GM23338 (cell line): ENCODE results near the gene CD2AP.

Source experiments
- EZH2phosphoT487 ChIP-seq: fragments of 200-600 bp; sonication (generic); IDR thresholded peaks from one replicate; pipeline ENCODE4 v1.8.1; 2018; ENCODE audit warnings: antibody characterized with exemption; ENCODE audit not compliant: unreplicated experiment
- JUNB ChIP-seq: IDR thresholded peaks from one replicate; pipeline ENCODE4 v1.6.1; 2016; ENCODE audit warnings: antibody characterized with exemption; ENCODE audit not compliant: unreplicated experiment
- POLR2AphosphoS5 ChIP-seq: IDR thresholded peaks from 2 replicates; pipeline ENCODE4 v1.6.1; 2016; ENCODE audit warnings: antibody characterized with exemption, low read depth
- REST ChIP-seq: IDR thresholded peaks from one replicate; pipeline ENCODE4 v1.6.1; 2018; ENCODE audit warnings: antibody characterized with exemption; ENCODE audit not compliant: unreplicated experiment
- STAT1 ChIP-seq: IDR thresholded peaks from one replicate; pipeline ENCODE4 v1.6.1; 2016; ENCODE audit warnings: antibody characterized with exemption; ENCODE audit not compliant: unreplicated experiment
- TF ChIP-seq, protein P1 (sequence below), 2 experiments: fragments of 200-600 bp in 1 of 2; sonication (generic) in 1 of 2; conservative IDR thresholded peaks; 2 replicates each; pipeline versions ENCODE4 v1.5.1 to v1.6.1; 2016 to 2017; ENCODE audit warnings: antibody characterized with exemption in 2 of 2, low read depth in 2 of 2, mild to moderate bottlenecking in 2 of 2, moderate library complexity in 1 of 2
- TF ChIP-seq, protein P2 (sequence below): IDR thresholded peaks from 2 replicates; pipeline ENCODE4 v1.6.1; 2016; ENCODE audit warnings: antibody characterized with exemption

DNA sequence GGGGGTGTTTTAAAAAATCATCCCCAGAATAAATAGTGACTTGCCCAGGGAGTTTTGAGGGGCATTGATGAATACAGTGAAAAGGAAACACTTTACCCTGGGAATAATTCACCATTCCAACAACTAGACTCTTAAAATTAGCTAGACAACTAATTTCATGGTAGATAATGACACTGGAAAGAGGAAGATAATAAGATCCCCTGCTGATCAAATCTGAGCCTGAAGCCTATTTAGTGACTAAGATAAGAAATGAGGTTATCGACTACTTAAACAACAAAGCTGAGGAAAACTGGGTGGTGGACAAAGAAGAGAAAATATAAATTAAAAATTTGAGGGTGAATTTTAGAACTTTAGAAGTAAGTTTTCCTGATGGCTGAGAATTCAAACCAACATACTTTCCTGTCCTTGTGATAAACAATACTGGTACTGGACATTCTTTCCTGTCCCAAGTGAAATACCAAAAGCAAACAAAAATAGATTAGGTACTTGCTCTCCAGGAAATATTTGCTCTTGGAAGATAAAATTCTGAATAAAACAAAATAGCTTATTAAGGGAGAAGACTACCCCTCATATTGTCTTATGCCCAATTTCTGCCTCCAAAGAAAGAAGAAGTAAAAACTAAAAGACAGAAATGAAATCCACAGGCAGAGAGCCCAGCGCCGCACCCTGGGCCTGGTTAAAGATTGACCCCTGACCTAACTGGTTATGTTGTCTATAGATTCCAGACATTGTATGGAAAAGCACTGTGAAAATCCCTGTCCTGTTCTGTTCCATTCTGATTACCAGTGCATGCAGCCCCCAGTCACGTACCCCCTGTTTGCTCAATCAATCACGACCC, 156.8 kb downstream of the CD2AP start:
- TF ChIP-seq JUNB (no peak), POLR2AphosphoS5 (no peak), EZH2phosphoT487 (no peak), STAT1 (no peak), REST (no peak)
- TF ChIP-seq, protein P1, sequence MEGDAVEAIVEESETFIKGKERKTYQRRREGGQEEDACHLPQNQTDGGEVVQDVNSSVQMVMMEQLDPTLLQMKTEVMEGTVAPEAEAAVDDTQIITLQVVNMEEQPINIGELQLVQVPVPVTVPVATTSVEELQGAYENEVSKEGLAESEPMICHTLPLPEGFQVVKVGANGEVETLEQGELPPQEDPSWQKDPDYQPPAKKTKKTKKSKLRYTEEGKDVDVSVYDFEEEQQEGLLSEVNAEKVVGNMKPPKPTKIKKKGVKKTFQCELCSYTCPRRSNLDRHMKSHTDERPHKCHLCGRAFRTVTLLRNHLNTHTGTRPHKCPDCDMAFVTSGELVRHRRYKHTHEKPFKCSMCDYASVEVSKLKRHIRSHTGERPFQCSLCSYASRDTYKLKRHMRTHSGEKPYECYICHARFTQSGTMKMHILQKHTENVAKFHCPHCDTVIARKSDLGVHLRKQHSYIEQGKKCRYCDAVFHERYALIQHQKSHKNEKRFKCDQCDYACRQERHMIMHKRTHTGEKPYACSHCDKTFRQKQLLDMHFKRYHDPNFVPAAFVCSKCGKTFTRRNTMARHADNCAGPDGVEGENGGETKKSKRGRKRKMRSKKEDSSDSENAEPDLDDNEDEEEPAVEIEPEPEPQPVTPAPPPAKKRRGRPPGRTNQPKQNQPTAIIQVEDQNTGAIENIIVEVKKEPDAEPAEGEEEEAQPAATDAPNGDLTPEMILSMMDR (conservative IDR thresholded peaks at IDR 0.05; ENCODE audit: low read depth in 2 of 2), result no peak
- TF ChIP-seq, protein P2, sequence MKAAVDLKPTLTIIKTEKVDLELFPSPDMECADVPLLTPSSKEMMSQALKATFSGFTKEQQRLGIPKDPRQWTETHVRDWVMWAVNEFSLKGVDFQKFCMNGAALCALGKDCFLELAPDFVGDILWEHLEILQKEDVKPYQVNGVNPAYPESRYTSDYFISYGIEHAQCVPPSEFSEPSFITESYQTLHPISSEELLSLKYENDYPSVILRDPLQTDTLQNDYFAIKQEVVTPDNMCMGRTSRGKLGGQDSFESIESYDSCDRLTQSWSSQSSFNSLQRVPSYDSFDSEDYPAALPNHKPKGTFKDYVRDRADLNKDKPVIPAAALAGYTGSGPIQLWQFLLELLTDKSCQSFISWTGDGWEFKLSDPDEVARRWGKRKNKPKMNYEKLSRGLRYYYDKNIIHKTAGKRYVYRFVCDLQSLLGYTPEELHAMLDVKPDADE, result no peak
